HL-60/S4 (cell line): ENCODE data around the gene ADGRV1.
"Not testable (repeated sequence)": the region's sequence is repeated elsewhere in the genome, so short reads cannot be mapped to it uniquely, and the experiment has no call there.

Source experiments
- in situ Hi-C: fragments of 300-500 bp; cut with MboI; formaldehyde crosslinking; loops from 2 replicates; pipeline ENCODE4 v1.14.3; 2022; ENCODE audit warnings: low sequenced_read_pairs

ADGRV1 gene

GRCh38 chr5:90586469-90586868 lies 27.9 kb downstream of the ADGRV1 start:
- in situ Hi-C loops, result no loop called here

- in situ Hi-C loops, result no loop called here
Observed at GRCh38 chr5:90590170-90590569, 31.6 kb downstream of the ADGRV1 start.

- in situ Hi-C loops, result not testable (repeated sequence)
Observed at GRCh38 chr5:90593083-90593482, 34.5 kb downstream of the ADGRV1 start.

- in situ Hi-C loops, result not testable (repeated sequence)
Observed at GRCh38 chr5:90595766-90596165, 37.2 kb downstream of the ADGRV1 start.

- in situ Hi-C loops, result no loop called here
Observed at GRCh38 chr5:90598293-90598692, 39.7 kb downstream of the ADGRV1 start.

- in situ Hi-C loops, result not testable (repeated sequence)
Observed at GRCh38 chr5:90600307-90600706, 41.7 kb downstream of the ADGRV1 start.

- in situ Hi-C loops, result no loop called here
Observed at GRCh38 chr5:90601468-90601867, 42.9 kb downstream of the ADGRV1 start.

GRCh38 chr5:90602681-90603080 lies 44.1 kb downstream of the ADGRV1 start:
- in situ Hi-C loops, result no loop called here

GRCh38 chr5:90606539-90606938 lies 47.9 kb downstream of the ADGRV1 start:
- in situ Hi-C loops, result no loop called here

- in situ Hi-C loops, result no loop called here
Observed at GRCh38 chr5:90612919-90613318, 54.3 kb downstream of the ADGRV1 start.

- in situ Hi-C loops, result no loop called here
Observed at GRCh38 chr5:90613459-90613858, 54.9 kb downstream of the ADGRV1 start.

- in situ Hi-C loops, result no loop called here
Observed at GRCh38 chr5:90613918-90614504, 55.4 kb downstream of the ADGRV1 start.

GRCh38 chr5:90615355-90615754 lies 56.8 kb downstream of the ADGRV1 start:
- in situ Hi-C loops, result no loop called here

GRCh38 chr5:90618071-90618470 lies 59.5 kb downstream of the ADGRV1 start:
- in situ Hi-C loops, result no loop called here

- in situ Hi-C loops, result not testable (repeated sequence)
Observed at GRCh38 chr5:90619762-90620161, 61.2 kb downstream of the ADGRV1 start.

- in situ Hi-C loops, result no loop called here
Observed at GRCh38 chr5:90621848-90622247, 63.3 kb downstream of the ADGRV1 start.

- in situ Hi-C loops, result no loop called here
Observed at GRCh38 chr5:90626493-90626892, 67.9 kb downstream of the ADGRV1 start.

GRCh38 chr5:90628492-90628891 lies 69.9 kb downstream of the ADGRV1 start:
- in situ Hi-C loops, result no loop called here

GRCh38 chr5:90632791-90633190 lies 74.2 kb downstream of the ADGRV1 start:
- in situ Hi-C loops, result no loop called here

GRCh38 chr5:90636948-90637347 lies 78.4 kb downstream of the ADGRV1 start:
- in situ Hi-C loops, result no loop called here

GRCh38 chr5:90637731-90638130 lies 79.1 kb downstream of the ADGRV1 start:
- in situ Hi-C loops, result no loop called here

- in situ Hi-C loops, result no loop called here
Observed at GRCh38 chr5:90638878-90639277, 80.3 kb downstream of the ADGRV1 start.

- in situ Hi-C loops, result no loop called here
Observed at GRCh38 chr5:90640484-90641059, 82.0 kb downstream of the ADGRV1 start.
